ENCODE data around the gene PMFBP1.

Gene PMFBP1

GRCh38 chr16:72172105-72173034, at the start of gene PMFBP1:
TSS of gene PMFBP1 (minus strand) at chr16:72172155. CDS start at chr16:72171208, 947 bp downstream.
- DNase-seq, result no peak

GRCh38 chr16:72221630-72222024, 49.7 kb upstream of the PMFBP1 start:
- no peak for DNase-seq

GRCh38 chr16:72220875-72221629, 49.1 kb upstream of the PMFBP1 start:
- no peak for DNase-seq

GRCh38 chr16:72219282-72219681, 47.3 kb upstream of the PMFBP1 start:
- DNase-seq, result no peak

DNA sequence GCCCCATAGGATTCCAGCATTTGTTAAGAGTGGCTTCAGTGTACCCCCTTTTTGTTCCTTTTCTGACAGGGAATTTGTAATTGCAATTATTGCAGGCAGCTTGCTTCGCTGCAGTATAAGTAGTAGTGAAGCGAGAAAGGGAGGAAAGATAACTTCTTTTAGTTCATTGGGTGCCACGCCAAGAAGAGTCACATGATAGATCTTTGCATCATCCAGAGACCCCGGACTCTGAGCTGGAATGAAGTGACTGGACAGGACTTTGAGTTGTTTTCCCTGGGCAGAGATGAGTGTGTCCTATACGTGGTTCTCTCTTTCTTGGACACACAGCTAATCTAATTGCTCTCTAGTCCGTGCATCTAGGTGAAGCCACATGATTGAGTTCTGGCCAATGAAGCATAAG, 44.8 kb upstream of the PMFBP1 start:
- no peak for DNase-seq

- no peak for DNase-seq
These were observed 42.9 kb upstream of the PMFBP1 start for GRCh38 chr16:72214821-72215220.

GRCh38 chr16:72211110-72211509, 39.2 kb upstream of the PMFBP1 start:
- DNase-seq, result no peak

GRCh38 chr16:72210555-72210954, 38.6 kb upstream of the PMFBP1 start:
- DNase-seq, result no peak

- no peak for DNase-seq
These were observed 38.1 kb upstream of the PMFBP1 start for GRCh38 chr16:72210072-72210471.

DNA sequence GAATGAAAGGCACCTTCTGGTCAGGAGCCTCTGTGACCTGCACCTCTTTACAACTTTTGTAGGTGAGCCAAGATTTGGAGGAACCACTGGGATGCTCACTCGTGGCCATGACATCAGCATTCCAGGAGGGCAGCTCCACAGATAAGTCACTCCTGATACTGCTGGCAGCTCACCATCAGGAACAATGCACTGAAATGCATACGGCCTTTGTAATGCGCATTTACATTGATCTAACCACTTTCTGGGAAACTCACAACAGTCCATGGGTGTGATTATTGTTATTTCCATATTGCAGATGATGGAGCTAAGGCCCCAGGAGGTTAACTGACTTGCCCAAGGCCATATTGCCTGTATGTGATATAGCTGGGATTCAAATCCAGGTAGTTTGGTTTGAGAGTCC, 34.3 kb upstream of the PMFBP1 start:
- DNase-seq, result no peak

- no peak for DNase-seq
These were observed 31.4 kb upstream of the PMFBP1 start for GRCh38 chr16:72203401-72203800.

DNA sequence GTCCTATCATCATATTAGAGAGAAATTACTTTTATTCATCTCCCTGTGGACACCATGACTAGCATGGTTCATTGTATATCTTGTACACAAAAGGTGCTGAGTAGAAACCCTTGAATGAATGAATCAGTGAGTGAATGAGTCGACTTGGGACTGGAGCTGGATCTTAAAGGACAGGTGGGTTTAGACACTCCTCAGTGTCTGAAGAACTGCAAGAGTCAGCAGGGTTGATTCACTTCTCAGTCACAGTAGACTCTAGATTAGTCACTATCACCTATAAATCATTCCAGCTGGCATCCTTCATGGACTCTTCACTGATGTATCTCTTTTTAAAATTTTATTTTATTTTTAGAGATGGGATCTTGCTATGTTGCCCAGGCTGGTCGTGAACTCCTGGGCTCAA, 30.1 kb upstream of the PMFBP1 start:
- DNase-seq, result no peak

DNA sequence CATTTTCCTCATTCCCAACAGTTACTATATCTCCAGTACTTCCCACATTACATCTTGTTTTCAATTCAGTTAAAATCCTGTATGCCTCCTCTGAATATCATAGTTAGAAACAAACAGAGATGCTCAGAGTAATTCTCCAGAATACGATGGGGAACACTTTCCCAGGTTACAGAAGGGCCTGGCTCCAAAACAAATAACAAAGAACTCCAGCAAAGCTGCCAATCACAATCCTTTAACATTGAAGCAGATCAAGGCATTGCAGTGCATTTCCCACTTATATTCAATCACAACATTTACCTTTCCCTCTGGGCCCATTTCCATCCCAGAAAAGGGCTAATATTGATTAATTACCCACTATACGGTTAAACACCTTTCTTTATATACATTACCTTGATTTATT, 29.4 kb upstream of the PMFBP1 start:
- DNase-seq, result no peak

GRCh38 chr16:72199761-72200337, 27.9 kb upstream of the PMFBP1 start:
- no peak for DNase-seq

DNA sequence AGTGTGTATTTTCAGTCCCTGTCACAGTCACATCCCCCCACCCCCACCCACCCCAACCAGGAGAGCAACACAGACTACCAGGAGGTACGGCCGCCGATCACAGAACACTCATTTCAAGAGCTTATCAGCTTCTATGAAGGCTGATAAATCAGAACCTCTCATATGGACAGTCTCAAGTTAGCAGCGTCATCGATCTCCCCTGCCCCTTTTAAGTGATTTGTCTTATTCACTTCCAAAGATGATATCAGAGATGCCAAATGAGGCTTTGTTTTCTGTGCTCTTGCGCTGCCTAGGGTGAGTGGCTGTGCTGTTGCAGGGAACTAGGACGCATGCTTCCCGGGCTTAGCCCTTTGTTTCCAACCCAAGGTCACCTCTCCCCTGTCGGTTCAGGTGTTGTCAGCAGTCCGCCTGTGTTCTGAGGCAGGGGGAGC, 26.8 kb upstream of the PMFBP1 start:
- DNase-seq, result no peak

DNA sequence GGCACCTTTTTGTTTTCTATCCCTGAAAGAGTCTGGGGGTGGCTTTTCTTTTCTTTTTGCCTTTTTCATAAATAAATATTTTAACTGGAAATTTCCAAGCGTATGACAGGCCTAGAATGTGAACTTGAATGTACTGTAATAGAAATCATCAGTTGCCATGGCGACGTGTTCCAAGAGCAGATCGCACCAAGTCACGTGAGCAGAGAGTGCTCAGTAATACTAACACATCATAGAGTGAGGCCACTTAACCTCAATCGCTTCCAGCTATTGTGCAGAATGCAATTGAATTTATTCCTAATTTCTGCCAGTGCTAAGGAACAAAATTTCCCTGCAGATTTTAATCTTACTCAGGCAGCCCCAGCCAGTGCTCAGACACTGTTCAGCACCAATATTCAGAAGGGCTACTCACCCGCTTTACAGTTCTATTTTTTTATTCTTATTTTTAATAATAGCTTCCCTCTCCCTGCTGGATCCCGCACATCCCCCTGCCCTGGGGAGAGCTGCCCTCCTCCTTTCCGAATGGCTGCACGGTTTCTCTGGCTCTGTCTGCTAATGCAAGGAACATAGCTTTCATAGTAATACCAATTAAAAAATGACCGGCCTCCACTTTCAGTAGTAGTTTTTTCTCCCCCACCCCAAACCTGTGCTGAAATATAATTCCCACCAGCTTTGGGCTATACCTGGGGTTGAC, 26.2 kb upstream of the PMFBP1 start:
- no peak for DNase-seq

DNA sequence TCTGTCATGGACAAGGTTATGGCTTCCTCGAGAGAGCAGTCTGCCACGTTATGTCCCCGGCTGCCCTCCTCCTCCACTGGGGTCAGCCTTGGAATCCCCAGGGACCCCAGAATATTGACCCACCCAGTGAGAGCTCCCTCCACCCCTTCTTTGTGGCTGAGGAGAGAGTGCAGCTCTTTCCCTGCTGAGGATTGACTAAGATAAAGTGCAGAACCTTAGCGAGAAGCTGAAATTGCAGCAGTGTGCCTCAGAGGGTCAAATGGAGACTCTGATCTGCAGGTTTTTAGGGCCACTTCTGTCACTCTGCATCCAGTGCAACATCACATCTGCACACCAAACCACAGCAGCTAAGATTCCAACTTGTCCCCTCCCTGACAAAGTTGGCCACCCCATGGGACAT, 25.6 kb upstream of the PMFBP1 start:
- DNase-seq, result no peak

DNA sequence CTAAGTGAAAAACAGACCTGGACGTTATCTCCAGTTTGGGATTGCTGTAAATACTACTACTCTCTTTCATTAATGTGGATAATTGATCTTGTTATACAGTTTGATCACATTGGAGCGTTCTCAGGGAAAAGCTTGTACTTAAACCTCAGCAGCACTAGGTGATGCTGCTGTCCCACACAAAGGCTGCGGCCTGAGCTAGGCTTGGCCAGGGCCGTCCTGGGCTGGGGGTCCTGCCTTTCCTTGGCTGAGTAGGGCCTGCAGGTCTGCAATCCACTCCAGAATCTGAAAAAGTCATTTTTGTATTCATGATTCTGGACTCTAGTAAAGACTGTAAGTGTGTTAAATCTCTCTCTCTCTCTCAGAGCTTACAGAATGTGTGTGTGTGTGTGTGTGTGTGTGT, 23.7 kb upstream of the PMFBP1 start:
- DNase-seq, result no peak

GRCh38 chr16:72191551-72191950, 19.6 kb upstream of the PMFBP1 start:
- peak; percentile 13 for DNase-seq

DNA sequence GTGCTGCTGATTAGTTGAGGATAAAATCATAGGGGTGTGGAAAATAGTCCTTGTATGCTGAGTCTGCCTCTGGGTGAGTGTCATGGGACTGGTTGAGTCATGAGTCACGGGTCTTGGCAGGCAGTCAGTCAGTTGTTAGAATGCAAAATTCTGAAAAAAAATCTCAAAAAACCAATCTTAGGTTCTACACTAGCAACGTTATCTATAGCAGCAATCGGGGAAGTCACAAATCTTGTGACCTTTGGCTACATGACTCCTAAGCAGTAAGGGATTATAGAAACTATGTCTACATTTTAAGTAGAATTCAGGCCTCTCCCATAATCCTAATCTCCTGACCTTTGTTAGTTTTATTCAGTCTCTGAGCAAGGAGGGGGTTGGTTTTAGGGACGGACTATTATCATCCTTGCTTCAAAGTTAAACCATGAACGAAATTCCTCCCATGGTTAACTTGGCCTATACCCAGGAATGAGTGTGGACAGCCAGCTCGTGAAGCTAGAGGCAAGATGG, 18.0 kb upstream of the PMFBP1 start:
- no peak for DNase-seq

DNA sequence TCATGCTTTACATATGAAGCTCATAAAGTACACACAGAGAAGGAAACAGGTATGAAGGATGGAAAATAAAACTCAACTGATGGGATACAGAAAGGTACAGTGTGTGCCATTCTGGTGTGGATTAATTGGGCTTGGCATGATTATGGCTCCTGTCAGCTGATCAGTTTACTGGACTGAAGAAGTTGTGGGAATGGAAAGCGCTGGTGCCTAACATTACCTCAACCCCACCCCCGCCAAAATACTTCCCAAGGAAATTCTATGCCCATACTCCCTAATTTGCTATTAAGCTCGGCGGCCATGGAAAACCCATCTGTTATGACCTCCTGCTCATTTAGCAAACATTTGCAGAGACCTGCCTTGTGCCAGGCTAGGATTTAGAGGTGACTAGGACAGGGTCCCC, 16.6 kb upstream of the PMFBP1 start:
- no peak for DNase-seq

- DNase-seq, result no peak
These were observed 15.6 kb upstream of the PMFBP1 start for GRCh38 chr16:72187551-72187950.

GRCh38 chr16:72182976-72183375, 11.0 kb upstream of the PMFBP1 start:
- no peak for DNase-seq
